CD4-positive, alpha-beta T cell treated with Interleukin-4 for 1 hour (primary cell): Measurements from ENCODE around the gene LDLRAD2.

Source experiments
- DNase-seq, 2 donors: peaks; one replicate each; pipeline ENCODE4 v3.0.0-alpha.2; 2020 to 2022

Gene LDLRAD2

DNA sequence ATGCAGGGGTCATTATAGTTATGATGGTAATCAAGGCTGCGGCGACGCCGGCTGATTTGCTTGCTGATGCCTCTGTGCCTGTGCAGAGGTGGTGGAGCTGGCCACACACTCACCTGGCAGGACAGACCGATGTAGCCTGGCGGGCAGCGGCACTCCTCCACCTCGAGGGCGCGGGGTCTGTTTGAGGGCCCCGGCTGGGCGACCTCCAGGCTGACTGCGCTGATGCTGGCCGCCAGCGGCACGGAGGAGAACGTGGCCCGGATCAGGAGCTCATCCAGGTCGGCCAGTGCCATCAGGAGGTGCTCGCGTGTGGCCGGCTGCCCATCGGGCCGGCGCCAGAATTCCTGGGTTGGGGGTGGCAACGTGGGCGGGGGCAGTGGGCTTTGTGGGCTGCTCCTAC is 52.7 kb downstream of the LDLRAD2 start:
- DNase-seq: no peak

DNA sequence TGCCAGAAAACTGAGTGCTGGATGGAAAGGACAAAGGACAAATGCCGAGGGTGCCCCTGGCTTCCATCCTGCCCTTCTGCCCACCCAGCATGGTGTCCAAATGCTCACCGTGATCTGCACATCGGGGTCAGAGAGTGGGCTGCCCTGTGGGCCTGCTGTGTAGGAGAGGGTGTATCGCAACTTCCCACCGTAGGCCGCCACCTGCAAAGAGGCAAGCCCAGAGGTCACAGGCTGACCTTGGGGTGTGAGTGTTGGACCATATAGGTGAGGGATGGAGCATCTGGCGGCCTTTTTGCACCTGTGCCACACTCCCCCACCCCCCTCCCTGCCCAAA is 53.5 kb downstream of the LDLRAD2 start:
- DNase-seq: no peak

GRCh38 chr1:21865943-21866706 is 54.1 kb downstream of the LDLRAD2 start:
- DNase-seq: peak; percentile 14 to 37

GRCh38 chr1:21866707-21867043 is 54.6 kb downstream of the LDLRAD2 start:
- DNase-seq: no peak

DNA sequence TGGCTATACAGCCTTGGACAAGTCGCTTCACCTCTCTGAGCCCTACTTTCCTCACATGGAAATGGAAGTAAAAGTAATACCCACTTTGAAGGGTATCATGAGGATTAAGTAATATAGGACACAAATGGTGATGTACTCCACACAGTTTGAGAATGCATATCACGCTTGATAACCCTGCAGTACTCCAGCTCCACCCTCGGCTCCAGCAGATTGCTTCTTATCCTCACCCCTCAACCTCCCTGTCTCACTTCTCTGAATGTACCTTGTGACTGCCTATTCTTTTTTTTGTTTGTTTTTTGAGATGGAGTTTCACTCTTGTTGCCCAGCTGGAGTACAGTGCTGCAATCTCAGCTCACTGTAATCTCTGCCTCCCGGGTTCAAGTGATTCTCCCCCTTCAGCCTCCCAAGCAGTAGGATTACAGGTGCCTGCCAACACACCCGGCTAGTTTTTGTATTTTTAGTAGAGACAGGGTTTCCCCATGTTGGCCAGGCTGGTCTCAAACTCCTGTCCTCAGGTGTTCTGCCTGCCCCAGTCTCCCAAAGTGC is 55.5 kb downstream of the LDLRAD2 start:
- DNase-seq: no peak

DNA sequence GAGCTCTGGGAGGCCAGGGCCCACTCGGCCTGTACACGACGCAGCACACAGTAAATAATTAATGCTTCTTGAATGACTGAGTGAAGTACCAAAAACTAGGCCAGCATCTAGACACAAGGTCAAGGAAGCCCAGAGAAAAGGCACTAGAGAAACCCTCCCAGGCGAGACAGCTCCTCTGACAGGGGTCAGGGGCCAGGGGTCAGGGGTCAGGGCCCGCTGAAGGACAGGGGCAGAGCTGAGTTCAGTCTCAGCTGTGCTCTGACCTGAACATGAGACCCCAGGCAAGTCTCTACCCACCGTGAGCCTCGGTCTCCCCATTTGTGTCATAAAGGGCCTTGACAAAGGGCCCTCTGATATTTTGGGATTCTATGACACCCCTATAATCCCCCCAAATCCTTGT is 56.4 kb downstream of the LDLRAD2 start:
- no peak for DNase-seq

DNA sequence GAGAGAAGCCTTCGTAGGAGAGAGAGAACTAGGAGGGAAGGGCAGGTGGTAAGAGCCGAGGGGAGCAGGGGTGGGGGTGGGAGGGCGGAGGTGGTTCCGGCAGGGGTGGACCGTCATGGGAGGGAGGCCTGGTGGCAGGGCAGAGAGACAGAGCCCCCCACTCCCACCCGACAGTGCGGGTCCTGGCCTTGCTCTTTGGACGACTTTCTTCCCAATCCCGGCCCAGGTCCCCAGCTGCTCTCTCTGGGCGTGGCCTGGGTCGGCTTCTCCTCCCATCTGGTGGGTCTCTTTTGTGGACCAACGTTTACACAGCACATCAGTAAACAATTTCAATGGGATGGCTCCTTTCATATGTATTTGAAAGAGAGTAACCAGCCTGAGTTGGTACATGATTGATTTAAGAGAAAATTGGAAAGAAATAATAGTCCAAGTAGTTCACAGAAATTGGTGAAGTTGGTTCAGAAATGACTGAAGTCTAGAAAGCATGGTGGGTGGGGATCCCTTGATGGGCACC is 56.9 kb downstream of the LDLRAD2 start:
- DNase-seq: no peak

GRCh38 chr1:21869620-21870121 is 57.6 kb downstream of the LDLRAD2 start:
- no peak for DNase-seq

DNA sequence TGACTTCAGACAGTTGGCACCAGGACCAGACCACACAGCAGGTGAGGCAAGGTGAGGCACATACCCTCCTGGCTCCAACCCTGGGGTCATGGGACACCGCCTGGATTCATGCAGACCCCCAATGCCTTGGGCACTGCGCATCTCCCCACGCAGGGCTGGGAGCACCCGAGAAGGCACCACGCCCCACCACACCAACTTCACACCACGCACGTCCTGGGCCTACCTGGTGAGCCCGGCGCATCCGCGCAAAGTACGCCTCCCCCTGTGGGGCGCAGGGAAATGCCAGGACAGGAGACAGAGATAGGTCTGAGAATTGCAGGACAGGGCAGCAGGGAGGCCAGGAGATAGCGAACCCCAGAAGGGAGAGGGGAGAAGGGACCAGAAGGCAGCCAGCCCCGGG is 58.5 kb downstream of the LDLRAD2 start:
- DNase-seq: no peak

DNA sequence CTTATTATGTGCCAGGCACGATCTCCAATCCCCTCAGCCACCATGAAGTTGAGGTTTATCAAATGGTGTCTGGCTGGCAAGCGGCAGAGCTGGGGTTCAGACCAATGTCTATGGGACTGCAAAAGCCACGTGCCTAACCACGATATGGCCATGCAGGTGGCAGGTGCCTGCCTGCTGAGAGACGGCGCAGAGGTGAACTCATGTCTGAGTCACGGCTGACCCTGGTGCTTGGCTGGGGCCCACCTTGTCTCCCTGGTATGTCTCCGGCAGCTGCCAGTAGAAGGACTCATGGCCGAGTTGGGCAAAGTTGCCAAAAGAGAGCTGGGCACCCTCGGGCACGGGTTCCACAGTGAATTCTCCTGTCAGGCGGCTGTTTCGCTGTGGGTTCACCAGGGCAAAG is 59.9 kb downstream of the LDLRAD2 start:
- no peak for DNase-seq

DNA sequence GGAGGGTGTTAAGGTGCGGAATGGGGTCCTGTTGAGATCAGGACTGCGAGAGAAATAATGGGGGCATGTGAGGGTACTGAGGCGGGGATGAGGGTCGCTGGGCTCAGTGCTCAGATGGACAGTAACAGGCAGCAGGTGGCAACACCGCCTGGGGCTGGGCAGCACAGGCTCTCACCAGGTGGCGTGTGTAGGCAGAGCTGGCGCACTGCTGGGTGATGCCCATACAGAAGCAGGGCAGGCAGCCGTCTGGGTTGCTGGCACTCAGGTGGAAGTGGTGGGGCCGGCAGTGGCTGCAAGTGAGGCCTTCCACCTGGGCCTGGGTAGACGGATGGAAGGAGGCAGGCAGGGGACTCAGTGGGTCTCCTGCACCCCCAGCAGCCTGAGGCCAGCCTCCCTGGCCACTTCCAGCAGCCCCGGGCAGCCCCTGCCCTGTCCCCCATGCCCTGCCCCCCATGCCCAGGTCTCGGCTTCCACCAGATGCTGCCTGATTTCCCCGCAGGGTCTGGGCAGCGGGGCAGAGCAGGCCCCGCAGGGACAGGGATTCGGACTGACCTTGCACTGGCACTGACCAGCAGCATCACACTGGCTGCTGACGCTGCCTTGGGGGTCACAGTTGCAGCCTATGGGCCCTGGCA is 60.5 kb downstream of the LDLRAD2 start:
- no peak for DNase-seq

DNA sequence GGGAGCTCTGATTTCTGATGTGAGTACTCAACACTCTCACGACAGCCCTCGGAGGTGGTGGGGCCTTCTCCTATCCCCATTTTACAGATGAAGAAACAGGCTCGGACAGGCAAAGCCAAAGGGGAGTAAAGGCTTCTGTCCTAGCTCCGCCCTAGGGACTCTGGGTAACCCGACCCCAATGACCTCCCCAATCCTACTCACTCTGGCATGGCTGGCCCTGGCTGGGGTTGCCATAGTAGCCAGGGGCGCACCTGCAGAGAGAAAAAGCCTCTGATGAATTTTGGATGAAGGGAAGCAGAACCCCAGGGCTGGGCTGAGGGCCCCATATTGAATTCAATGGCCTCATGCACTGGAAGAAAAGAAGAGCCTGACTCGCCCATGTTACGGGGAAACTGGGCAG is 61.1 kb downstream of the LDLRAD2 start:
- no peak for DNase-seq

DNA sequence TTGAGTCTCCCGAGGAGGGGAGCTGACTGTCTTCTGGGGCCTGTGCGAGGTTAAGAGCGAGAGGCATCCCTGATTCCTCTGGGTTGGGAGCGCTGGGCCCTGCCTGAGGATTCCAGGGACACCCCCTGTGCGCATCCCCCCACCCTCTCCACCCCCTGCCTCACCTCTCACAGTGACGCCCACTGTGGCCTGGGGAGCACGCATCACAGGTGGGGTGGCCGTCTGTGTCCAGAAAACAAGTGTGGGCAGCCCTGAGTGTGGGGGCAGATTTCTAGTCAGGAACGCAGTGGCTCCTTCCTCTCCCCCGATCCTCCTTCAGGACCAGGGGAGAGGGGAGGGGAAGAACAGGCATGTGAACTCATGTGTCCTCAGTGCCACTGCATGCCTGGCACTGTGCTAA is 61.7 kb downstream of the LDLRAD2 start:
- no peak for DNase-seq

DNA sequence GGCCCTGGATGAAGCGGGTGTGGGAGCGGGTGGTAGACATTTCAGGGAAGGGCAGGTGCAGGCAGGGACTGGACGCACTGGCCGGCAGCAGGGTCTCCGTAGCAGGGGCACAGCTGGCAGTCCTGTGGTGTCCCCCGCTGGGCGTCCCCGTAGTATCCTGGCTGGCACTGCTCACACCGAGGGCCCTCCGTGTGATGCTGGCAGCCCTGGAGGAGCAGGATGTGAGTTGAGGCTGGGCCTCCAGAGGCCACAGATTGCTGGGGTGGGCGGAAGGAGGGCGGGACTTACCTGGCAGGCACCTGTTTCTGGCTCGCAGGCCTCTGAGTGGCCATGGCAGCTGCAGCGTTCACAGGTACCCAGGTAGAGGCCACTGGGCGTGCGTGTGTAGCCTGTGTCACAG is 62.3 kb downstream of the LDLRAD2 start:
- DNase-seq: no peak
